Measurements from ENCODE around the gene SHISA6.

SHISA6 gene

DNA sequence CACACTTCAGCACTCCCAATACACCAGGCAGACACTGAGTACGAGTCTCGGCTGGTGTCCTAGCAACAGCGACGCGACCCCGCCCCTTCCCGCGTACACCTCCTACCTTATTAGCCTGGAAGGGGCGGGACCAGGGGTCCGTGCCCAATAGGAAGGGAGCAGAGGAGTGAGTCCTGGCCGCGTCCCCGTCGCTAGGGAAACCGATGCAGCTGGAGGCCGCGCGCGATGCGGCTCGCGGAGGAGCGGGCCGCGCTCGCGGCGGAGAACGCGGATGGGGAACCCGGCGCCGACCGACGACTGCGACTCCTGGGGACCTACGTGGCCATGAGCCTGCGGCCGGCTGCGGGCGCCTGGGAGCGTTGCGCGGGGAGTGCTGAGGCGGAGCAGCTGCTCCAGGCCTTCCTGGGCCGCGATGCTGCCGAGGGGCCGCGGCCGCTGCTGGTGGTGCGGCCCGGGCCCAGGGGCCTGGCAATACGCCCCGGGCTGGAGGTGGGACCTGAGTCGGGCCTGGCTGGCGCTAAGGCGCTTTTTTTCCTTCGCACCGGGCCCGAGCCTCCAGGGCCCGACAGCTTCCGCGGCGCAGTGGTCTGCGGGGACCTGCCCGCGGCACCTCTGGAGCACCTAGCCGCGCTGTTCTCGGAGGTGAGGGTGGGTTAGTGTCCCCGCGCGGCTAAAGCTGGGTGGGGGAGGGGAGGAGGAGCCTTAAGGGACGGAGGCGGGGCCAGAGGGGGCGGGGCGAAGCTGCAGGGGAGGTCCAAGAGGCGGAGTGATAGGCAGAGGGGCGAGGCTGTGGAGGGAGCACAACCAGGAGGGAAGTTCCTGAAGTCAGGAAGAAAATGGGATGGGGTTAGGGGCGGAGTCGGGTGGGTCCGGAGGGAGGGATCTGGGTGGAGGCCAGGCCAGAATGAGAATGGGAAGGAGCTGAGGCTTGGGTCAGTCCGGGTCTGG, 357.5 kb downstream of the SHISA6 start, which contains the start of gene DNAH9:
TSS of gene DNAH9 (plus strand) at position 197 of the 948 bp plus-strand sequence. CDS start at position 226, 29 bp downstream.
- DNase-seq (ENCODE audit: low spot score): no peak

DNA sequence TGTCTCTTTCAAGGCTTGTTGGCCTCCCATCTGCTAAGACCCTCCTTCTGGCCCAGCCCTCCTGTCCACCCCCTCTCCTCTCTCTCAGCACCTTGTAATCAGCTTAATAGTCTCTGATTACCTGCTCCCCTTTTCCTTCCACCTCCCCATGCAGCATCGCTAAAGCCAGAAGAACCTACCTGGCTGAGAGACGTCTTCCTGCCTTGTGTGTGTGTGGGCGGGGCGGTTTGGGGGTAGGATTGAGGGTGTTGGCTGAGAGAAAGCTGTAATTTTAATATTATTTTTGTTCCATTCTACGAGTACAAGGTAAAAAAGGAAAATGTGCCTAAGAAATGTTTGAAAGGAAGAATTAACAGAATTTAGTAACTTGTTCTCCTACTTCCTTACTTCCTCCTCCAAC, 360.6 kb downstream of the SHISA6 start:
- DNase-seq (ENCODE audit: low spot score): no peak

DNA sequence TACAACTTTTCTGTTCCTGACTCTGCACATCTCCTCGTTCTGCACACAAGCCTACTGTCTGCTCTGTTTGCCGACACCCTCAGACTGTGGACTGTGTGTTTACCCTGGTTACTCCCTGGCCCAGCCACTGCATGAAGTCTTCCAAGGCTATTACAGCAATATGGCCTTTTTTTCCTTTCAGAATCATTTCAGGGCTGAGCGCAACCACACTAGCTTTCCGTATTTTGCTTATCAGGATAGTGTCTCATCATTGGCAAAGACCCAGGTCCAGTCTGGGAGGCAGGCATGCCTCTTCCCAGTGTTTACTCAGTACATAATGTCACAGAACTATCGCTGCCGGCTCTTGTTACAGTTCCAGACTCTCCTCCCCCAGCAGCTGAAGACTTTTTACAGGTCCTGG, 367.4 kb downstream of the SHISA6 start:
- no peak for DNase-seq (ENCODE audit: low spot score)

DNA sequence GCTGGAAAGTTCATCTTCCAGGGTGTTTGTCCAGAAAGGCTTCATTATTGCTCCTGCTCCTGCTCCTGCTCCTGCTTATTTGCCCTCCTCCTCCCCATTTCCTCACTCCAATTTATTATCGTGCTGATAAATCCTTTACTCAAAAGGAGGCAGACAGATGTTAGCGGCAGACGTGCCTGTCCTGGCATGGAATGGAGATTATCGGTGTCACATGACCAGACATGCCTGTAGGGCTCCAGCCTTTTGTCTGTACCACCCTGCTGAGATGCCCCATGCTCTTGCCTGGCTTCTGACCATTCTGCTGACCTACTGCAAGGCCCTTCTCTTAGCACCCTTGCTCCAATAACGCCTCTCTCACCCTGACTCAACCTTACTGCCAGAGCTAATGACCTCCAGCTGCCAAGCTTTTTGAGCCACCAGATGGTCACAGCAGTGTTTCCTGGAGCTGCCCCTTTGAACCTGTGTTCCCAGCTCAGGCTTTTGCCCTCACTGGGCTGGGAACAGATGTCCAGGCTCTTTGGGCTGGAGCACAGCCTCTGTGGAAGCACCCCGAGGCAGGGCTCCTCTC, 370.1 kb downstream of the SHISA6 start:
- no peak for DNase-seq (ENCODE audit: low spot score)

DNA sequence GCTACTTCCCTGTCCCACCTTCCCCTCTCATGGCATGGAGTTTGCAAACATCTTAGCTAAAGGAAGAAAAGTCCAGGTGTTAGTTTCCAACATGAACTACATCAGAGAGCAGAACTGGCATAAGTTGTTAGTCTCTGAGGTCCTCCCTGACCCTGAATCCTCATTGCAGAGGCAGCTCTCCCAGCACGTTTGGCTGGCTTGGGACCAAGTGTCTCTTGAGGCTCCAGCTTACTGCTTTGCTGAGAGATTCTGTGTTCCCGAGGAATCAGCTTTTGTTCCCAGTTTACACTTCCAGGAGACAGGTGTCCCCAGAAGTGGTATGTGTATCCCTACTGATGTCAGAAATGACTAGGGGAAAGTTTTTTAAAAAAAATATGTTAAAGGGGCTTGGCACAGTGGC, 371.9 kb downstream of the SHISA6 start:
- DNase-seq (ENCODE audit: low spot score): no peak

Measured in CD4-positive, alpha-beta T cell treated with Interleukin-15 for 4 hours (primary cell).